Measurements from ENCODE around the gene TSPAN16.
A peak's percentile ranks its signal among the peaks of the same experiment; 100 is the strongest.
"Not testable (repeated sequence)": the region's sequence is repeated elsewhere in the genome, so short reads cannot be mapped to it uniquely, and the experiment has no call there.

Gene TSPAN16

DNA sequence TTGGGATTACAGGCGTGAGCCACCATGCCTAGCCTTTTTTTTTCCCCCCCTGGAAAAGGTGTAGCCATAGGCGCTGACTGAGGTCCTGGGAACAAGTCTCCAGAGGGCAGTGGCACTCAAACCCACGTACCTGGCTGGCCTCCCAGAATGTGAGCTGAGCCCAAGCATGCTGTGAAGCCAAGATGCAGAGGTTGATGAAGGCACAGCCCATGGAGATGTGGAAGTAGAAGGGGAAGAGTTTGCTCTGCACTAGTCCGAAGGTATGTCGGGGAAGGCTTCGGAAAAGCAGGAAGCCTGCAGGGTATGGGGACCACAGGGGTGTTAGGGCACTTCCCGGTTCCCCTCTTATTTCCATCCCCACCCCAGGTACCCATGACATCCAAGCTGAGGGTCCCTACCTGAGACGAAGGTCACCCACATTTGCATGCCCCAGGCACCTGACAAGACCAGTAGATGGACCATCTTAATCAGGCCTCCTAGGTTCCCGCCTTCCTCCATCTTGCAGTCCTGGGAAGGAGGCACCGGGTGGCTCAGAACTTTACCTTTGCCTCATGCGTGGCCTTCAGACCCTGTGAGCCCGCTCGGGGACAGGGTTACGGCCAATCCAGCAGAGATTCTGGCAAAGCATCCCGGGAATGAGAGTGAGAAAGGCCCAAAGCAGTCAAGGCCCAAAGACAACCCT, 49.3 kb downstream of the TSPAN16 start:
- no peak for DNase-seq (ENCODE audit: low read depth in 2 of 2)

DNA sequence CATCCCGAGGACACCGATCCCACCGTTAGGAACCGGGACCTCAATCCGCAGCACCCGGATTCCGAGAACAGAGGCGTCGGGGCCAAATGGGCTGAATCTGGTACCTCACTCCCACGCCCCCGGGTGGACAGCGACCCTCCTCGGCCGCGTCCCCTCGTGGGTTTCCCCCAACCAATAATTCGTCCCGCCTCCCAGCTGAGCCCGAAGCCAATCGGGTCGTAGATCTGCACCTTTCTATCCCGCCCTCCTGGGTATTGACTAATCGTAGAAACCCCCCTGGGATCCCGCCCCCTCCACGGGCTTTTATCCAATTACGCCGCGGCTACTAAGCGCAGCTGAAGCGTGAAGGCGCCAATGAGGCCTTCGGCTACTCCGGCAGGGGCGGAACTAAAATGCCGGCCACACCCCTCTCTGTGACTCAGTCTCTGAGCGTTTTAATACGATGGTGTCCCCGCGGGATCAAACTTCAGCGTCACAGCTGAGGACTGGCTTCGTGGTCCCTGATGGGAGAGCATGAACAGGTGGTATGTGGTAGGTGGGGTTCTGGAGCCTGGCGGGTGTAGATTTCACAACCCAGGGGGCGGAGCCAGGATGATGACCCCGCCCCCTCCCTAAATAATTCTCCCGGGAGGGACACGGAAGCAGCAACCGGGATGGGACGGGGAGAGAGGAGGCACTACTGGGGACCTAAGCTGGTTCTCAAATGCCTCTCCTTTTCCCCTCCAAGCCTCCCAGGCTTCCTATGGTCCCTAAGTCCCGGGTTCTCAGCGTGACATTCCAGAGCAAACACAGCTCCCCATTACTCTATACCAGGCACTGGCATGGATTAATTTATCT, 50.4 kb downstream of the TSPAN16 start, which contains the start of the genes CCDC159 and TMEM205:
CCDC159 (plus strand) TSS at position 416 of the 837 bp plus-strand sequence; CDS start at position 504, 88 bp downstream.
TMEM205 (minus strand) TSS at position 165 of the 837 bp plus-strand sequence. CDS start 649 bp downstream, outside the sequence.
- DNase-seq (ENCODE audit: low read depth in 2 of 2), result peak; percentile 91 to 97

DNA sequence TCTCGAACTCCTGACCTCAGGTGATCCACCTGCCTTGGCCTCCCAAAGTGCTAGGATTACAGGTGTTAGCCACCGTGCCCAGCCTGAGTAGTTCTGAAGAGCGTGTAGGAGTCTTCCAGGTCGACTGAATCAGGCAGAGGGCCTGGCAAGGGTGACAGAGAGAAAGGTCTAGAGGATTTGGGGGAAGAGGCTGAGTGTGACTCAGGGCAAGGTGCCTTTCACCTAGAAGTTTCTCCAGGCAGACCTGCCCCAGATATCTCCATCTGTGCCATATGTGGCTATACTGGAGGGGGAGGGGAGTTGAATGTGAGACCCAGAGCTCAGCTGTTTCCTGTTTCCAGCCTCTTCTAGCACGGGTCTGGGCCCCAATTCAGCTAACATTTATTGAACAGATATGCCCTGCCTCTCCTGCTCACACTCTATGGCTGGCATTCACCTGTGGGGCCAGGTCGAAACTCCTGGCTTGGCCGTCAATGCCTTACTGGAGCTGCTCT, 51.6 kb downstream of the TSPAN16 start:
- no peak for DNase-seq (ENCODE audit: low read depth in 2 of 2)

DNA sequence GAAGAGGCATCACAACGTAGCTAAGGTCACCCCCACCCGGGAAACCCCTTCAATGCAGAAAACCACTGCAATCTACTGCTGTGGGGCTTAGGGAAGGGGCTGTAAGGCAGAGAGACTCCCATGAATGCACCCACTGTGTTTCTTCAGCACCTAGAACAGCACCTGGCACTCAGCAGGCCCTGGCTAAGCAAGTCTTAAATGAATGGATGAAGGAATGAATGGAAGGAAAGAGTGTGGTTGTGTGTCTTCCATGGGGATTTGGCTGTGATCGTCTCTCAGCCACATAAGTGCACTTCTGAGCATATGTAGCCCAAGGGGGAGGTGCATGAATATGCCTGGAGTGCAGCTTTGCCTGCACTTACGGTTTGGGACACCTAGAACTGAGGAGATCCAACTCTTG, 53.2 kb downstream of the TSPAN16 start:
- DNase-seq (ENCODE audit: low read depth in 2 of 2), result no peak

DNA sequence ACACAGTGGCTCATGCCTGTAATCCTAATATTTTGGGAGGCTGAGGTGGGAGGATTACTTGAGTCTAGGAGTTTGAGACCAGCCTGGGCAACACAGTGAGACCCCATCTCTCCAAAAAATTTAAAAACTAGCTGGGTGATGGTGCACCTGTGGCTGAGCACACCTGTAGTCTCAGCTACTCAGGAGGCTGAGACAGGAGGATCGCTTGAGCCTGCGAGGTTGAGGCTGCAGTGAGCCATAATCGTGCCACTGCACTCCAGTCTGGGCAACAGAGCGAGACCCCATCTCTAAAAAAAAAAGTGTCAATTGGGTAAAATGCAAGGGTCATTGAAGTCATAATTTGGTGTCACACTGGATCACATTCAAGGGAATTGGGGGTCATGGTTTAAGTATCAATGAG, 58.1 kb downstream of the TSPAN16 start:
- not testable (repeated sequence) for DNase-seq (ENCODE audit: low read depth in 2 of 2)

DNA sequence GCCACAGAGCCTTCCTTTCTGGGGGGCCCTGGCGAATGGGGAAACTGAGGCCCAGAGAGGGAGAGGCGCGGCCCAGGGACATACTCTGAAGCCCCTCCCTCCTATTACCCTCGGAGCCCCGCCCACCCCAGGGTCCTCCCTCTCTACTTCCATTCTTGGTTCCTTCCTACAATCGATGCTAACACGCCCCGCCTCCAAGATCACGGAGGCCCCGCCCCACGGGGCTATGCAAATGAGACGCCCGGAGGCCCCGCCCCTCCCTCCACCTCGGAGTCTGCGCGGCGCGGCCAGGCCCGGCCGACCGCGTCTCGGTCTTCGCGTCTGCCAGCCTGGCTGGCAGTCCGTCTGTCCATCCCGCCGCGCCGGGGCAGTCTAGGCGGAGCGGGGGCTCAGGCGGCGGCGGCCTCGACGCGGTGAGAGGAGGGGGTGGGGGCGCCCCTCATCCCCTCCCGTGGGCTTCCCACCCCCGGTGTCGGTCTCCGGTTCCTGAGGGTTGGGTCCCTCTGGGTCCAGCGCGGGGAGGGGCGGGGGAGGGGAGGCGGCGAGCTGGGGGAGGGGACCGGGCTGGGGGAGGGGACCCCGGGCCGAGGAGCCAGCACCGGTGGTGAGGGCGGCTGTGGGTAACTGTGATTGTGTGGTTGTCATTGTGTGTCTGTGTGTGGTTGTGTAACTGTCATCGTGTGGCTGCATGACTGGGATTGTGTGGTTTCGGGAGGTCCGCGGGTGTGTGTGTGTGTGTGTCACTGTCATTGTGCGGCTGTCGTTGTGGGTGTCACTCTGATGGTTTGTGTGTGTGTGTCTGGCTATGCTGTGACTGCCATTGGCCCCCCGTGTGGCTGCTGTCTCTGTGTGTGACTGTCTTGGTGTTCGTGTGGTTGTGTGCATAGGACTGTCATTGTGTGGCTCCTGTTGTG, 59.5 kb downstream of the TSPAN16 start, which contains the start of gene PLPPR2:
PLPPR2 (plus strand) TSS at position 273 of the 914 bp plus-strand sequence. CDS start 2,242 bp downstream, outside the sequence.
- DNase-seq (ENCODE audit: low read depth in 2 of 2), result peak; percentile 69 to 84

DNA sequence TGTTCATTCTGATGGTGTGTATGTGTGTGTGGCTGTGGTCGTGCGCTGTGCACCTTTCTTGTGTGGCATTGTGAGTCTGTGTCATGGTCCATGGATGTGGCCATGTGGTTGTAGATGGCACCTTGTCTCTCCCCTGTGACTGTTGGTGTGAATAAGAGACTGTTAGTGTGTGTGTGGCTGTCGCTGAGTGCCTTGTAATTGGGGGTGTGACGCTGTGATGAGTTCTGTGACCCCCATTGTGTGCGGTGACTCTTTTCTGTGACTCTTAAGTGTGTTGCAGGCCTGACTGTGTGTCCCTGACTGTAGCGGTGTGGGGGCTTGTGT, 60.1 kb downstream of the TSPAN16 start:
- DNase-seq (ENCODE audit: low read depth in 2 of 2), result no peak

DNA sequence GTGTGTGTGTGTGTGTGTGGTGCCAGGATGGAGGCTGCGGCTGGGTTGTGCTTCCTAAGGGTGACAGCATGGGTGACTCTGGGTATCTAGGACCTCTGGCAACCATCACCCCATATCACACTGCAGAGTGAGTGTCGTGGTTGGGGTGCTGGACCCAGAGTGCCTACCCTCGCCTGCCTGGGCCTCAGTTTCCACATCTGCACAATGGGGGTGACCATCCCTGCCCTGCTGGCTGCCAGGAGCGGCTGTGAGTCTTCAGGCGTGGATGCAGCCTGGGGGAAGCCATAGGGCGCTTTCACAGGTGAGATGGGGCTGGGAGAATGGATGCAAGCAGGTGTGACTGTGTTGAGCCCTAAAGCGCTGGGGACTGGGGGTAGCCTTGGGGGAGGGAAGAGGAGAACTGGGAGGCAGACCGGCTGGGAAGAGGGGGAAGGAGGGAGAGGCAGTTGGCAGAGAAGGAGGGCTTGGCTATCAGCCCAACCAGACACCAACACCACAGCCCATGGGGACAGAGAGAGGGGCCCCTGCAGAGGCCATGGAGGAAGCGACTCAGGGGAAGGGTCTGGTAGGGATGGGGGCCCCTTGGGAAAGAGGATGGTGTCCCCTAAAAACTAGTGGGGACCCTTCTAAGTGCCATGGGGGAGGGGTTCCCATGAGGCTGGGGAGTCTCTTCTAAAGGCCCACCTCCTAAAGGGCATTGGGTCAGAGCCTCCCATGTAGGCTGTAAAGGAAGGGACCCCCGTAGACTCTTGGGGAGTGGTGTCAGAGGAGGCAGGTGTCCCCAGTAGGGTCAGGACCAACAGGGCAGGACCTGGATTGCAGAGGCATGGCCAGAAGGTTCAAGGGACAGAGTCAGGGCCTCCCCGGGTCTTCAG, 61.0 kb downstream of the TSPAN16 start:
- DNase-seq (ENCODE audit: low read depth in 2 of 2), result no peak

DNA sequence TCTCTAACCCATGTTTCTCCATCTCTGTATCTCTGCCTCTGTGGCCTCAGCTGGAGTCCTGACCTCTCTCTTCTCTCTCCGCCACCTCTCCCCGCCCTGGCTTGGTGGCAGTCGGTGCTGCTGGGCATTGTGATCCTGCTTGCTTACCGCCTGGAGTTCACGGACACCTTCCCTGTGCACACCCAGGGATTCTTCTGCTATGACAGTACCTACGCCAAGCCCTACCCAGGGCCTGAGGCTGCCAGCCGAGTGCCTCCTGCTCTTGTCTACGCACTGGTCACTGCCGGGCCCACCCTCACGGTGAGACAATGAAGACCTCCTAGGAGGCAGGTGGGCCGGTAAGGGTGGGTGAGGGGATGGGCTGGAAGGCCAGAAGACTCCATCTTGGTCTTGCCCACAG, 63.5 kb downstream of the TSPAN16 start:
- DNase-seq (ENCODE audit: low read depth in 2 of 2), result no peak

DNA sequence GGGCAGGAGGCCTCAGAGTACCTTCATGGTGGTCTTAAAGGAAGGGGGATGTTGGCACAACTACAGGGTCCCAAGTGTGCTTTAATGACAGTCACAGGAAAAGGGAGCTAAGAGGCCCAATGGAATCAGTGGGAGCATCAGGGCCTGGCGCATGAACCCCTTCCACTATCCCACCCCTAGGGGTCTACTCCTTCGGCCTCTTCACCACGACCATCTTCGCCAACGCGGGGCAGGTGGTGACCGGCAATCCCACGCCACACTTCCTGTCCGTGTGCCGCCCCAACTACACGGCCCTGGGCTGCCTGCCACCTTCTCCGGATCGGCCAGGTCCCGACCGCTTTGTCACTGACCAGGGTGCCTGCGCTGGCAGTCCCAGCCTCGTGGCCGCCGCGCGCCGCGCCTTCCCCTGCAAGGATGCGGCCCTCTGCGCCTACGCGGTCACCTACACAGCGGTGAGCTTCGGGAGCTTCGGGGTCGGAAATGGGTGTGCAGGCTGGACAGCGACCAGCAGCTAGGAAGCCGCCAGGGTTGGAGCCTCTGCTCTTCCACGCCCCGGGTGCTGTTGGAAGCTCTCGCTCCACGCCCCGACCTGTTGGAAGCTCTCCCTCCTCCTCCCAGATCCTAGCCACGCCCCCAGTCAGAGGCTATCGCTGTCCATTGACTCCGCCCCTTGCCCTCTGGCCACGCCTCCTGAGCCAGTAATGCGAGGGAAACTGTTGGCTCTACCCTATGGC, 65.2 kb downstream of the TSPAN16 start:
- DNase-seq (ENCODE audit: low read depth in 2 of 2), result no peak

DNA sequence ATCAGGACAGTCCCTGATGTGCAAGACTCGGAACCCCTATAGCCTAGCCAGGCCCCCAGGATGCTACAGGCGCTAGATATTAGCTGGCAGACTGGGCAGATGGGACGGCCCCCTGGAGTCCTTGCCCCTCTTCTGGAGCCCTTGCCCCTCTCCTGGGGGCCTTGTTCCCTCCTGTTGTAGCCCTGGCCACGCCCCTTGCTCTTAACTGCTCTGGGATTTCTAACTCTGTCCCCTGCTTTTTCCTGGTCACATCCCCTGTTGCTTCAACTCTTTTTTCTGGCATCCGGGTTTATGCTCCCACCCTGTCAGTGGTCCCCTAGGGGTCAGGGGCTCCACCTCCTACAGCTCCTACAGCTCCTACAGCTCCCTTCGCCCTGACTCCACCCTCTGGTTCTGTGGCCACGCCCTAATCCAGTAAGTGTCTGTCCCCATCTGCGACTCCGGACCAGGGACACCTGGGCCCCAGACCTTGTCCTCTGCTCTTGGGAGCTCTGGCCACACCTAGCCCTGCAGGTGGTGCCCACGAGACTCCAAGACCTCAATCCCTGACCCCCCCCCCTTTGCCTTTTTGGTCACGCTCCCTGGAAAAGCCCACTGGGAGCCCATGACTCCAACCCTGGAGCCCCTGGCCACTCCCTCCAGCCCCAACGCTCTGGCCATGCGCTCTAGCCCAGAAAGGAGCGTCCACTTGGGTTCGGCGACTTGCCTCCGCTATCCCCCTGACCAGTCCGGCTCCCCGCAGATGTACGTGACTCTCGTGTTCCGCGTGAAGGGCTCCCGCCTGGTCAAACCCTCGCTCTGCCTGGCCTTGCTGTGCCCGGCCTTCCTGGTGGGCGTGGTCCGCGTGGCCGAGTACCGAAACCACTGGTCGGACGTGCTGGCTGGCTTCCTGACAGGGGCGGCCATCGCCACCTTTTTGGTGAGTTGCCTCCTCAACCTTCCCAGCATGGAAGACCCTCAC, 66.1 kb downstream of the TSPAN16 start:
- no peak for DNase-seq (ENCODE audit: low read depth in 2 of 2)

DNA sequence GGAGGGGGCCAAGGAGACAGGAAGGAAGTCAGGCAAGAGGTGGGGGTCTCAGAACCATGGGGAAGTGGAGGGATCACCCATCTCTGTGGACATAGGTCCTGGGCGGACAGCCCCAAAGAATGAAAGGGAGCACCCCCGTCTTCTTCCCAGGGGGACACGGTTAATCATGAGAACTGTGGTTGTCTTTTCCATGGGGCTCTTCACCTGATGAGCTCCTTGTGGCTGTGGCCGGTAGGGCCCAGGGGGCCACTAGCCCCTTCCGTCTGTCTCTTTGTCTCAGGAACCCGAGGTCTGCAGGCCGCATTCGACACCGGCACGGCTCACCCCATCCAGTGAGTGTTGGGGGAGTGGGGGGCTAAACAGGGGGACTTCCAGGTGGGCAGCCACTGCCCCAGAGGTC, 67.9 kb downstream of the TSPAN16 start:
- DNase-seq (ENCODE audit: low read depth in 2 of 2), result no peak

DNA sequence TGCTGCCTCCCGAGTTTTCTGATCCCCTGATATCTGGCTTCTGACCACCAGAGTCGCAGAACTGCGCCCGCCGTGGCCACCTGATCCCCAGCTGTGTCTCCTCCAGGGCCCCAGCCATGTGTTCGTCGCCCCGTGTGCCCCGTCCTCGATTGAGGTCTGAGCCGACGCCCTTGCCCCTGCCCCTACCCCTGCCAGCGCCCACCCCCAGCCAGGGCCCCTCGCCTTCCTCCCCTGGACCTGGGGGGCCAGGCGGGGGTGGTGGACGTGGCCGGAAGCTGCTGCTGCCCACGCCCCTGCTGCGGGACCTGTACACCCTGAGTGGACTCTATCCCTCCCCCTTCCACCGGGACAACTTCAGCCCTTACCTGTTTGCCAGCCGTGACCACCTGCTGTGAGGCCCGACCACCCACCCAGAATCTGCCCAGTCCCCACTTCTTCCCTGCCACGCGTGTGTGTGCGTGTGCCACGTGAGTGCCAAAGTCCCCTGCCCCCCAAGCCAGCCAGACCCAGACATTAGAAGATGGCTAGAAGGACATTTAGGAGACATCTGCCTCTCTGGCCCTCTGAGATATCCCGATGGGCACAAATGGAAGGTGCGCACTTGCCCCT, 68.4 kb downstream of the TSPAN16 start:
- no peak for DNase-seq (ENCODE audit: low read depth in 2 of 2)

DNA sequence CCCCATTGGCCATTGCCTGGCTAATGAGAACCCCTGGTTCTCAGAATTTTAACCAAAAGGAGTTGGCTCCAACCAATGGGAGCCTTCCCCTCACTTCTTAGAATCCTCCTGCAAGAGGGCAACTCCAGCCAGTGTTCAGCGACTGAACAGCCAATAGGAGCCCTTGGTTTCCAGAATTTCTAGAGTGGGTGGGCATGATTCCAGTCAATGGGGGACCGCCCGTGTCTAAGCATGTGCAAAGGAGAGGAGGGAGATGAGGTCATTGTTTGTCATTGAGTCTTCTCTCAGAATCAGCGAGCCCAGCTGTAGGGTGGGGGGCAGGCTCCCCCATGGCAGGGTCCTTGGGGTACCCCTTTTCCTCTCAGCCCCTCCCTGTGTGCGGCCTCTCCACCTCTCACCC, 69.0 kb downstream of the TSPAN16 start:
- no peak for DNase-seq (ENCODE audit: low read depth in 2 of 2)

All from stimulated activated CD8-positive, alpha-beta memory T cell treated with anti-CD3 and anti-CD28 coated beads, Interleukin-2, amount 100 ng/mL, for 48 hours (primary cell).